Neutrophil (primary cell): ENCODE measurements around the gene EXOSC10.
A peak's percentile ranks its signal among the peaks of the same experiment; 100 is the strongest.

ENCODE experiments used
- H3K27ac ChIP-seq: fragments of 200-600 bp; sonication (generic); 2 replicates; pipeline ENCODE4 v1.5.1; 2016; ENCODE audit warnings: mild to moderate bottlenecking, moderate library complexity
- H3K27me3 ChIP-seq: fragments of 200-600 bp; sonication (generic); 2 replicates; pipeline ENCODE4 v1.6.0; 2016; ENCODE audit warnings: mild to moderate bottlenecking
- H3K36me3 ChIP-seq: fragments of 200-600 bp; sonication (generic); 2 replicates; pipeline ENCODE4 v1.5.1; 2017
- H3K4me1 ChIP-seq, 2 experiments: fragments of 200-600 bp in 1 of 2; sonication (generic) in 1 of 2; 1 replicate in 1 of 2; 2 replicates in 1 of 2; pipeline versions ENCODE4 v1.5.1 to v1.6.1; 2013 to 2016; ENCODE audit warnings: low read depth in 1 of 2, low read length in 1 of 2, mild to moderate bottlenecking in 1 of 2, moderate library complexity in 1 of 2; ENCODE audit not compliant: control insufficient read depth in 1 of 2, insufficient read depth in 1 of 2
- H3K4me3 ChIP-seq, 2 experiments: fragments of 200-600 bp in 1 of 2; sonication (generic) in 1 of 2; 1 replicate in 1 of 2; 2 replicates in 1 of 2; pipeline ENCODE4 v1.5.1; 2013 to 2016; ENCODE audit warnings: low read depth in 1 of 2, low read length in 1 of 2, mild to moderate bottlenecking in 1 of 2, moderate library complexity in 1 of 2
- H3K9me3 ChIP-seq: fragments of 200-600 bp; sonication (generic); 2 replicates; pipeline ENCODE4 v1.5.1; 2016
- CTCF ChIP-seq: fragments of 200-600 bp; sonication (generic); IDR thresholded peaks from 2 replicates; pipeline ENCODE4 v1.5.1; 2016; ENCODE audit warnings: antibody characterized with exemption

Gene EXOSC10

GRCh38 chr1:11059155-11059967 is 40.3 kb downstream of the EXOSC10 start:
- H3K27ac ChIP-seq = no peak overlapping the region
- H3K27me3 ChIP-seq = peaks cover 9% of the 10 kb centered on the region
- H3K36me3 ChIP-seq = peaks cover 6% of the 10 kb centered on the region
- no peaks in the 10 kb centered on the region for H3K9me3 ChIP-seq
- H3K4me3 ChIP-seq = peak overlapping the region; percentile 60 to 62
- H3K4me1 ChIP-seq = peaks cover 17 to 19% of the 10 kb centered on the region in 2 experiments
- TF ChIP-seq CTCF = no peak

GRCh38 chr1:11058595-11059154 is 41.0 kb downstream of the EXOSC10 start:
- no peak for TF ChIP-seq CTCF

GRCh38 chr1:11058026-11058425 is 41.6 kb downstream of the EXOSC10 start:
- Histone ChIP-seq H3K9me3 (no peaks in the 10 kb centered on the region), H3K27ac (no peak overlapping the region), H3K27me3 (peaks cover 17% of the 10 kb centered on the region), H3K36me3 (no peaks in the 10 kb centered on the region), H3K4me3 (no peak overlapping the region), H3K4me1 (peaks cover 17 to 19% of the 10 kb centered on the region in 2 experiments)
- no peak for TF ChIP-seq CTCF

More at GRCh38 chr1:11058595-11059154, 41.0 kb downstream of the EXOSC10 start:
- no peaks in the 10 kb centered on the region for H3K9me3 ChIP-seq
- no peaks in the 10 kb centered on the region for H3K36me3 ChIP-seq
- peaks cover 11% of the 10 kb centered on the region for H3K27me3 ChIP-seq
- H3K27ac ChIP-seq = no peak overlapping the region
- H3K4me1 ChIP-seq = peaks cover 17 to 19% of the 10 kb centered on the region in 2 experiments
- H3K4me3 ChIP-seq = peak overlapping the region in 1 of 2 experiments; percentile 12

GRCh38 chr1:11057477-11057876 is 42.2 kb downstream of the EXOSC10 start:
- peaks cover 19 to 20% of the 10 kb centered on the region in 2 experiments for H3K4me1 ChIP-seq

GRCh38 chr1:11056504-11056903 is 43.2 kb downstream of the EXOSC10 start:
- Histone ChIP-seq H3K9me3 (no peaks in the 10 kb centered on the region), H3K27me3 (peaks cover 27% of the 10 kb centered on the region), H3K36me3 (no peaks in the 10 kb centered on the region), H3K27ac (no peak overlapping the region), H3K4me3 (no peak overlapping the region), H3K4me1 (peaks cover 28 to 29% of the 10 kb centered on the region in 2 experiments)
- TF ChIP-seq CTCF = no peak

More at GRCh38 chr1:11057477-11057876, 42.2 kb downstream of the EXOSC10 start:
- no peak overlapping the region for H3K27ac ChIP-seq
- H3K9me3 ChIP-seq = no peaks in the 10 kb centered on the region
- peaks cover 23% of the 10 kb centered on the region for H3K27me3 ChIP-seq
- H3K4me3 ChIP-seq = no peak overlapping the region
- no peak for TF ChIP-seq CTCF
- H3K36me3 ChIP-seq = no peaks in the 10 kb centered on the region
